GM12878 (cell line): ENCODE measurements around the gene PKP4. TPM values are rescaled to one million over a fixed set of nuclear protein-coding genes. Genes with fewer than 3 reads are reported as not detected.

Experiments
- ATAC-seq: fragments of 200-7000 bp; cut with Tn5 transposase; 3 replicates; pipeline ENCODE4 v1.9.1; 2020; ENCODE audit warnings: mild to moderate bottlenecking, moderate library complexity
- BruUV-seq: library from RNA; stranded (reverse); fragments of 400-500 nt; replicated peaks from 2 replicates; lab custom pipeline; 2021; lab: Mats Ljungman, UMichigan
- CTCF ChIA-PET: fragments of 300-600 bp; sonication (Branson Sonifier 250); formaldehyde crosslinking; extraction: SDS; loops from one replicate; lab custom pipeline; 2021; ENCODE audit warnings: inconsistent platforms; lab: Yijun Ruan, JAX
- POLR2A ChIA-PET: fragments of 350-600 bp; formaldehyde crosslinking; extraction: SDS; loops from one replicate; lab custom pipeline; 2021; ENCODE audit warnings: inconsistent platforms; lab: Charles Lee
- RAD21 ChIA-PET: fragments of 300-600 bp; sonication (Branson Sonifier 250); formaldehyde crosslinking; loops from one replicate; lab custom pipeline; 2023; ENCODE audit warnings: antibody characterized with exemption; ENCODE audit not compliant: unreplicated experiment; lab: Charles Lee
- SMC1A ChIA-PET: fragments of 300-600 bp; sonication (Branson Sonifier 250); formaldehyde crosslinking; loops from one replicate; lab custom pipeline; 2023; ENCODE audit not compliant: unreplicated experiment, uncharacterized antibody; lab: Charles Lee
- DNase-seq: peaks from one replicate; pipeline ENCODE4 v3.0.0-alpha.2; 2011; ENCODE audit warnings: low read depth, low spot score
- FAIRE-seq: peaks from 3 replicates; lab custom pipeline; 2011; peaks lifted over from hg19 to GRCh38; lab: Jason Lieb, UNC
- H2AFZ ChIP-seq: 2 replicates; pipeline ENCODE4 v1.6.0; 2011; ENCODE audit warnings: low read depth, low read length, control low read depth; ENCODE audit not compliant: control insufficient read depth
- H3K27ac ChIP-seq: 2 replicates; pipeline ENCODE4 v1.5.1; 2011; ENCODE audit warnings: control low read depth; ENCODE audit not compliant: control insufficient read depth, insufficient read depth
- H3K27me3 ChIP-seq, 2 experiments: replicated peaks in 1 of 2; 2 replicates each; pipeline versions ENCODE4 v1.6.0 to v1.6.1; 2011; ENCODE audit warnings: low read length in 1 of 2; ENCODE audit not compliant: control insufficient read depth in 2 of 2, insufficient read depth in 2 of 2
- H3K36me3 ChIP-seq, 2 experiments: 2 replicates each; pipeline ENCODE4 v1.5.1; 2011; ENCODE audit warnings: low read length in 1 of 2; ENCODE audit not compliant: control insufficient read depth in 2 of 2, insufficient read depth in 2 of 2
- H3K4me1 ChIP-seq: 2 replicates; pipeline ENCODE4 v1.6.1; 2011; ENCODE audit warnings: mild to moderate bottlenecking, low read length, moderate library complexity, mixed read lengths; ENCODE audit not compliant: control insufficient read depth, insufficient read depth
- H3K4me2 ChIP-seq: 2 replicates; pipeline ENCODE4 v1.6.0; 2011; ENCODE audit warnings: control low read depth; ENCODE audit not compliant: control insufficient read depth, insufficient read depth
- H3K4me3 ChIP-seq: fragments of 200-600 bp; sonication (generic); 2 replicates; pipeline ENCODE4 v1.5.1; 2016
- H3K79me2 ChIP-seq: 2 replicates; pipeline ENCODE4 v1.6.0; 2011; ENCODE audit warnings: low read length; ENCODE audit not compliant: control insufficient read depth, insufficient read depth
- H3K9ac ChIP-seq: 2 replicates; pipeline ENCODE4 v1.8.0; 2011; ENCODE audit warnings: low read length, control low read depth, mixed read lengths; ENCODE audit not compliant: control insufficient read depth, insufficient read depth
- H3K9me3 ChIP-seq: replicated peaks from 3 replicates; pipeline ENCODE4 v1.5.1; 2011; ENCODE audit warnings: mild to moderate bottlenecking, low read length; ENCODE audit not compliant: control insufficient read depth, insufficient read depth
- H4K20me1 ChIP-seq: 2 replicates; pipeline ENCODE4 v1.6.0; 2011; ENCODE audit not compliant: control insufficient read depth, insufficient read depth
- CTCF ChIP-seq, 3 experiments: IDR thresholded peaks in 2 of 3; conservative IDR thresholded peaks in 1 of 3; 2 replicates each; pipeline ENCODE4 v1.5.1; 2011; ENCODE audit warnings: low read depth in 3 of 3, low read length in 3 of 3, mild to moderate bottlenecking in 3 of 3, control low read depth in 2 of 3, moderate library complexity in 2 of 3, inconsistent platforms in 1 of 3, mixed read lengths in 1 of 3; ENCODE audit not compliant: control insufficient read depth in 2 of 3, insufficient read depth in 1 of 3; ENCODE audit errors: extremely low read depth in 1 of 3
- HDAC6 ChIP-seq: fragments of 200-600 bp; sonication (generic); IDR thresholded peaks from one replicate; pipeline ENCODE4 v1.8.0; 2017; ENCODE audit warnings: antibody characterized with exemption; ENCODE audit not compliant: unreplicated experiment
- RAD21 ChIP-seq: IDR thresholded peaks from 2 replicates; pipeline ENCODE4 v1.6.1; 2011; ENCODE audit warnings: mild to moderate bottlenecking, low read depth, low read length, moderate library complexity; ENCODE audit not compliant: insufficient read depth
- WGBS: methylation state at CpG from one replicate; pipeline ENCODE4 v1.1.6; 2016; ENCODE audit warnings: low lambda C conversion rate; ENCODE audit not compliant: insufficient replicate concordance, insufficient coverage; ENCODE audit errors: missing lambda C conversion rate; 5-methylcytosine and 5-hydroxymethylcytosine counted together
- in situ Hi-C: fragments of 300-500 bp; cut with MboI; formaldehyde crosslinking; loops from 9 replicates; pipeline ENCODE4 v1.14.3; 2018; ENCODE audit warnings: mixed read lengths
- intact Hi-C: fragments of 100-400 bp; cut with micrococcal nuclease; formaldehyde crosslinking; loops from one replicate; pipeline ENCODE4 v1.14.2; 2022; ENCODE audit not compliant: unreplicated experiment
- polyA plus RNA-seq, 11 experiments: library from polyadenylated mRNA; depleted of rRNA in 4 of 11; unstranded in 6 of 11; stranded (reverse) in 5 of 11; fragments of >200 nt; fragmentation: Nextera tagmentation in 4 of 11; fragmentation: Illumina TruSeq in 1 of 11; extraction: Ambion mirVana in 4 of 11; extraction: Trizol in 1 of 11; gene quantifications; 1 replicate in 1 of 11; 2 replicates in 10 of 11; pipeline versions ENCODE4 v1.2.1 to v1.2.3, GENCODE V29; 2011 to 2016; ENCODE audit warnings: inconsistent platforms in 2 of 11, missing spikeins in 2 of 11, low read depth in 1 of 11
- total RNA-seq, 4 experiments: library from RNA; depleted of rRNA in 3 of 4; stranded (reverse); fragments of >200 nt in 3 of 4; fragmentation: Illumina TruSeq in 1 of 4; extraction: Trizol in 1 of 4; gene quantifications; 2 replicates each; pipeline versions ENCODE4 v1.2.1 to v1.2.3, GENCODE V29; 2013 to 2021

Gene PKP4
- total and polyA plus RNA-seq, 10 of the 15 experiments (the other 5 are each of a cell fraction or from before 2014, with no cell fraction given): 4.8 to 35.8 (median 17.7) TPM

- RAD21 ChIA-PET: no interaction called here
Measured at GRCh38 chr2:158464426-158465281, 7.9 kb downstream of the PKP4 start.

More at GRCh38 chr2:158464426-158465281, 7.9 kb downstream of the PKP4 start:
- ChIA-PET SMC1A (interaction anchor here (0.6 to 1.0 kb wide), 2 partner anchors 8 to 16 kb away, joined by 3 to 4 read pairs; partner anchors contain the start of genes CCDC148 and PKP4), CTCF (interaction anchor here (0.6 to 5.9 kb wide), 7 partner anchors 9 to 1162 kb away, joined by 3 to 24 read pairs (median 3); no protein-coding TSS in a partner anchor), POLR2A (no interaction called here)
- in situ Hi-C loops (no loop called here), intact Hi-C loops (loop anchor here (5.0 kb wide), 1 partner anchor 288 kb away; no protein-coding TSS in a partner anchor)
- no peaks in the 10 kb centered on the region; the same call in 1 of the 2 replicates for H3K4me1 ChIP-seq
- ATAC-seq: peak; percentile 85
- no peaks in the 10 kb centered on the region for H4K20me1 ChIP-seq
- H3K4me3 ChIP-seq: no peak overlapping the region
- H2AFZ ChIP-seq: no peak overlapping the region
- H3K27me3 ChIP-seq: no peaks in the 10 kb centered on the region
- peak; percentile 44 to 61 (median 45); a peak in 5 of 6 replicates for TF ChIP-seq CTCF (IDR thresholded peaks at IDR 0.05 in 2 of 3, conservative IDR thresholded peaks at IDR 0.05 in 1 of 3; ENCODE audit: control insufficient read depth in 2 of 3, extremely low read depth in 1 of 3, insufficient read depth in 1 of 3, low read depth in 3 of 3, low read length in 3 of 3)
- TF ChIP-seq RAD21: peak; percentile 46
- no peak for TF ChIP-seq HDAC6
- H3K9me3 ChIP-seq: no peaks in the 10 kb centered on the region
- 73% methylated on average over 4 of the region's 4 CpGs for WGBS
- H3K27ac ChIP-seq: no peak overlapping the region
- FAIRE-seq: peak; percentile 59
- peaks cover 1% of the 10 kb centered on the region; the same call in 1 of the 2 replicates for H3K79me2 ChIP-seq
- BruUV-seq: no TSS peak
- no peak overlapping the region for H3K9ac ChIP-seq
- H3K4me2 ChIP-seq: no peak overlapping the region
- DNase-seq: no peak
- no peaks in the 10 kb centered on the region for H3K36me3 ChIP-seq
